GM19043 (cell line): ENCODE measurements around the gene NPIPB6.
"Not testable (repeated sequence)": the region's sequence is repeated elsewhere in the genome, so short reads cannot be mapped to it uniquely, and the experiment has no call there.

Source experiments
- ATAC-seq: cut with Tn5 transposase; IDR thresholded peaks from one replicate; pipeline ENCODE4 v1.9.1; 2021; ENCODE audit warnings: low read depth; ENCODE audit not compliant: unreplicated experiment

NPIPB6 gene

GRCh38 chr16:28363408-28363807 is at the start of gene NPIPB6:
Gene NPIPB6 (minus strand): TSS chr16:28363508. CDS start chr16:28362822, 686 bp downstream.
- not testable (repeated sequence) for ATAC-seq

- ATAC-seq, result peak; percentile 99
These were observed 40.1 kb upstream of the NPIPB6 start, which contains the start of gene EIF3CL for GRCh38 chr16:28403220-28404072. Gene EIF3CL (minus strand): TSS chr16:28403841. CDS start chr16:28403618, 223 bp downstream.

GRCh38 chr16:28392054-28392453 is 28.7 kb upstream of the NPIPB6 start:
- not testable (repeated sequence) for ATAC-seq

GRCh38 chr16:28382177-28382867 is 19.0 kb upstream of the NPIPB6 start:
- ATAC-seq, result not testable (repeated sequence)

GRCh38 chr16:28377822-28378221 is 14.5 kb upstream of the NPIPB6 start:
- ATAC-seq, result not testable (repeated sequence)

- ATAC-seq, result not testable (repeated sequence)
These were observed 13.9 kb upstream of the NPIPB6 start for GRCh38 chr16:28377108-28377625.

- ATAC-seq, result not testable (repeated sequence)
These were observed 11.8 kb upstream of the NPIPB6 start for GRCh38 chr16:28375115-28375514.

GRCh38 chr16:28374281-28374680 is 11.0 kb upstream of the NPIPB6 start:
- ATAC-seq, result not testable (repeated sequence)

- ATAC-seq, result not testable (repeated sequence)
These were observed 4.6 kb upstream of the NPIPB6 start for GRCh38 chr16:28367926-28368325.

- ATAC-seq, result not testable (repeated sequence)
These were observed 1.2 kb upstream of the NPIPB6 start for GRCh38 chr16:28364268-28365173.

GRCh38 chr16:28362600-28362999 is 708 bp downstream of the NPIPB6 start:
- not testable (repeated sequence) for ATAC-seq

- ATAC-seq, result not testable (repeated sequence)
These were observed 25.1 kb downstream of the NPIPB6 start for GRCh38 chr16:28338230-28338629.

GRCh38 chr16:28336940-28337710 is 26.2 kb downstream of the NPIPB6 start:
- not testable (repeated sequence) for ATAC-seq

- not testable (repeated sequence) for ATAC-seq
These were observed 27.6 kb downstream of the NPIPB6 start for GRCh38 chr16:28335678-28336077.

GRCh38 chr16:28332632-28333031 is 30.7 kb downstream of the NPIPB6 start:
- ATAC-seq, result not testable (repeated sequence)

- ATAC-seq, result not testable (repeated sequence)
These were observed 32.3 kb downstream of the NPIPB6 start for GRCh38 chr16:28330981-28331380.

- ATAC-seq, result not testable (repeated sequence)
These were observed 33.1 kb downstream of the NPIPB6 start for GRCh38 chr16:28330232-28330631.

- no peak for ATAC-seq
These were observed 36.3 kb downstream of the NPIPB6 start for GRCh38 chr16:28326881-28327610.

GRCh38 chr16:28324887-28325279 is 38.4 kb downstream of the NPIPB6 start:
- ATAC-seq, result no peak
